GM18858 (cell line): ENCODE results near the gene KIAA1143.

Experiments used
- ATAC-seq: cut with Tn5 transposase; IDR thresholded peaks from one replicate; pipeline ENCODE4 v1.9.1; 2021; ENCODE audit not compliant: unreplicated experiment

The KIAA1143 gene

GRCh38 chr3:44761424-44762169 is at the start of gene KIAA1143, which contains the start of gene KIF15:
TSS of gene KIAA1143 (minus strand) at chr3:44761619. CDS start at chr3:44761602, 17 bp downstream.
TSS of gene KIF15 (plus strand) at chr3:44761794. CDS start at chr3:44761866, 72 bp downstream.
- ATAC-seq = peak; percentile 67

- no peak for ATAC-seq
These were observed 44.5 kb upstream of the KIAA1143 start for GRCh38 chr3:44805960-44806359.

GRCh38 chr3:44803298-44803697 is 41.9 kb upstream of the KIAA1143 start:
- ATAC-seq = no peak

GRCh38 chr3:44802011-44802410 is 40.6 kb upstream of the KIAA1143 start:
- ATAC-seq = no peak

DNA sequence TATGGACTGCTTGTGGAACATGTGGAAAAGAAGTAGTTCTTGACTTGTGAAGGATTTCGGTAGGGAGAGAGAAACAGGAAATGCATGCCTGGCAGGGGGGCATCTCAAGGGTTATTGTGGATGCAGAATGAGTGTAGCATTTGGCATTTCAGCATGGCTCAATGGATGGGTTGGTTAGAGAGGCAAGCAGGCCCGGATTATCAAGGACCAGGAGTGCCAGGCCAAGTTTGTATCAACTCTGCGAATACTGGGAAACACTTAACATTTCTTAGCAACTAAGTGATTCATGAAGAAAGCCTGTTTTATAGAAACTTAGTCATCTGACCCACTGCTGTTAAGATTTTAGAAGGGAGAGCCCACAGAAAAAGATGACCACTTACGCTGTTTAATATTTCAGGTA is 33.8 kb upstream of the KIAA1143 start:
- no peak for ATAC-seq

DNA sequence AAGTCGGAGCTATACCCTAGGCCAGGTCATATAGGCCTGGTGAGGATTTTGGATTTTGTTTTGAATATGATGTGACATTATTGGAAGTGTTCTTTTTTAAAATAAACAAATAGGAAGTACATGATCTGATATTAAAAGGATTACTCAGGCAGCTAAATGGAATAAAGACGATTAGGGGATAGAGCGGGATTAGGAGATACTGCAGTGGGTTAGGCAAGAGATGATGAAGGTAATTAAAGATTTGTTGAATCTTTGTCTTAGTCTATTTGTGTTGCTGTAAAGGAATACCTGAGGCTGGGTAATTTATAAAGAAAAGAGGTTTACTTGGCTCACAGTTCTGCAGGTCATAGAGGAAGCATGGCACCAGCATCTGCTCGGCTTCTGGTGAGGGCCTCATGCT is 21.5 kb upstream of the KIAA1143 start:
- no peak for ATAC-seq

DNA sequence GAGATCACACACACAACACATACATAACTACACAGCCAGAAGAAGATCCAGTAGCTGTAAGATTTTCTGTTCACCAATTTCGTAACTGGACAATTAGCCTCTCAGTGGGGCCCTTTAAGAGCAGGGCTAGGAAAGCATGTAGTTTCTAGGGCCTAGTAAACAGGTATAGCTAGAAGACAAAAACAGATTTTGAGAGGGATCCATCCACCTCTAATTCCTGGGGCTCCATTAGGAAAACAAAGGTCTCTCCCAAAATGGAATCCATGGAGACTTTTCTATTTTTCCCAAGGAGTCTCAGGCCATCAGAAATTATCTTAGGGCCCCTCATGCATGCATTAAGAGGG is 10.7 kb upstream of the KIAA1143 start:
- no peak for ATAC-seq

DNA sequence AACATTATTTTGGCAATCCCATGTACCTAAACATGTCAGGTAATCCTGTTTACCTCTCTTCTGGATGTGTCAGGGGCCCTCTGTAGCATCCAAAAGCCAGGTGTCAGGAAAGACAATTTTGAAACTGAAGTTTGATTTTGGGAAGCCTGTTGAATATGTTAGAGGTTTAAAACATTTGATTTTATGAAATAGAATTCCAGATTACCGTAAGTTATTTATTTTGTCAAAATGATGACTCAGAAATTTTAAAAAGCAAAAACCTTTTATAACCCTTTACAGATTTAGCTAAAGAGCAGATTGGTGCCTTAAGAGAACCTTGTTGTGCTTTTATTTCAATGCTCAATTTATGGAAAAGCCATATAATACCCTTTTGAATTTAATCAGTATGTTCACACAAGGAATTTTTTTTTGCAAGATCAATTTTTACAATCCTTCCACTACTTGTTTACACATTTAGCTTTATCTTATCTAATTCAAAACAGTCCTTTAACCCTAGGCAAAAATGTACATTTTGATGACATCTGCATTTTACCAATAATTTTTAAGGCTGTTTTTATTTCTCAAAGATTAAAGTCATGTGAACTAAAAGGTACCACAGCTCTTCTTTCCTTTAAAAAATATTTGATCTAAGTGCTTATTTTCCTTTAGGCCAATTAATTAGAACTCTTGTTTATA is 10.1 kb upstream of the KIAA1143 start:
- no peak for ATAC-seq

DNA sequence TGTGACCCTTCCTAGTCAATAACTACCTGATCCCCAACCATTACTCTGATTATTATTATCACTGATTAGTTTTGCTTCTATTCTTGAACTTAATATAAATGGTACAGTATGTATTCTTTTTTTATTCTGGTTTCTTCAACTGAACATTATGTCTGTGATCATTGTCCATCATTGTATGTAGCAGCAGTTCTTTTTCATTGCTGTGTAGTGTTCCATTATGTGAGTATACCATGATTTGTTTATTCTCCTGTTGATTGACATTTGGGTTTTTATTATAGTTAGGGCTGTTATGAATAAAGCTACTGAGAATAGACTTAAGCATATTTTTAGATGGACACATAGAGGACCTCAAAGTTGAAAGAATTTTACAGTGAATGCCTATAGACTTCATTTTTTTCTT is 2.8 kb upstream of the KIAA1143 start:
- ATAC-seq = no peak

DNA sequence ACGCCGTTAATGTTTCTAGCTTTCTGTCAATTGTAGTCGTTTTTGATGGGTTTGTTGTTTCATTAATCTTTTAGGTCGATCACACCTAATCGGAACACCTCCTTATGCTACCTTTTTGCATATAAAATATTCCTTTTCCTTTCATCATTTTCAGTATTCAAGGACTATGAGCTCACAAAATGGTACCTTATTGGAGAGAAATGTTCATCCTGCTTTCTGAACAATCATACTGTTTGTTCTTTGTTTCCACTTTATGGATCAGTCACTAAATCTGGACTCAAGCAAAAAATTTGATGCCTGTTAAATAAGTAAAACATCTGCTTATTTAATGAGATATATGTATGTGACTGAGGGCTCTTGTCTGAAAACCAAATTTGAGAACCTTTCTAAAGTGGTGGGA is 1.3 kb upstream of the KIAA1143 start:
- no peak for ATAC-seq

- ATAC-seq = no peak
These were observed 805 bp upstream of the KIAA1143 start for GRCh38 chr3:44762170-44762677.

DNA sequence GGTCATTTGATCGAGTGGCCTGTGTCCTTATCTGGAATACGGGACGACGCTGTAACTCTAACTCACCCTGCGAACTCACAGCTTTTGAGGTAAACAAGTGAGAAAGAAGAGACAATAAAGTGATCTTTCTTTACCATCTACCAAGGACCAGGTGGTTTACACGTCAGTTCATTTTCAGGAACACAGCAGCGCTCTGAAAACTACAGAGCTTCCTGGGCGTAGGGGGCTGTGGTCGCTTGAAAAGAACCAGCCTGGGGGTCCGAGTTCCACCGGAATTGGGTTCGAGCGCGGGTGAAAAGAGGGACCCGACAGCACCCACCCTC is 357 bp downstream of the KIAA1143 start:
- ATAC-seq = no peak

- ATAC-seq = no peak
These were observed 26.7 kb downstream of the KIAA1143 start for GRCh38 chr3:44734646-44735168.

- peak; percentile 57 for ATAC-seq
These were observed 32.0 kb downstream of the KIAA1143 start, which contains the start of gene ZNF501 for GRCh38 chr3:44729384-44729910. TSS of gene ZNF501 (plus strand) at chr3:44729635. CDS start at chr3:44734422, 4,787 bp downstream.

GRCh38 chr3:44722103-44722401 is 39.4 kb downstream of the KIAA1143 start:
- ATAC-seq = no peak

GRCh38 chr3:44721231-44722102 is 40.0 kb downstream of the KIAA1143 start:
- no peak for ATAC-seq

DNA sequence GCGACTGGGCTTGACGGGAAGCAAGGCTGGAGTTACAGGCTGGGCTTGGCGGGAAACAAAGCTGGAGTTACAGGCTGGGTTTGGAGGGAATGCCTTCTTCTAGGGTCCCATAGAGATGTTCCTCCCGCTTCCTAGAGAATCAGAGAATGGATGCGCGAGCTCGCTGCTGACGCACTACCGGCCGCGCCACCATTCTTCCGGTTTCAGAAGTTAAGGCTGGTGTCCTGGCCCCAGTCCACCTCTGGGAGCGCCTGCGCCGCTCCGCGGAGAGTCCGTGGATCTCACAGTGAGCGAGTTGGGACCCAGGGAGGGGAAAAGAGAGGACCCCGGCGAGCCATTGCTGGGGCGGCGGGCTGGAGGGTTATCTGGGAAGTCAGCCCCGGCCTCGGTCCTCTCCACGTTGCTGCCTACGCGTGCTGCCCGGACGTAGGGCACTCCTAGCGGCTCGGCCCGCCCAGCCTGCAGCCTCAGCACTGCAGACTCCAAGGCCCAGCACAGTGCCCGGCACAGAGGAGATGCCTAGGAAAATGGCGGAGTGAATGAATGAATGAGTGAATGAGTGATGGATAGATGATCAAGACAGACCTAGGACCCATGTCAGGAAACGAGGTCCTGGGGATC is 48.9 kb downstream of the KIAA1143 start, which contains the start of gene ZNF502:
ZNF502 (plus strand) TSS at position 206 of the 621 bp plus-strand sequence. CDS start 7,602 bp downstream, outside the sequence.
- no peak for ATAC-seq
